IMR-90 (cell line): ENCODE results near the gene KLF16.

ENCODE experiments used
- CEBPB ChIP-seq: IDR thresholded peaks from 2 replicates; pipeline ENCODE4 v1.6.1; 2012; ENCODE audit warnings: low read depth, low read length, improper control_type of control experiment
- CHD1 ChIP-seq: IDR thresholded peaks from 2 replicates; pipeline ENCODE4 v1.6.1; 2012; ENCODE audit warnings: low read depth, low read length, improper control_type of control experiment
- CTCF ChIP-seq: conservative IDR thresholded peaks from 2 replicates; pipeline ENCODE4 v1.5.1; 2012; ENCODE audit warnings: mild to moderate bottlenecking, low read depth, low read length, improper control_type of control experiment
- NFE2L2 ChIP-seq: fragments of 150-350 bp; IDR thresholded peaks from 2 replicates; pipeline ENCODE4 v1.6.1; 2016; ENCODE audit warnings: low read depth, mild to moderate bottlenecking, low read length
- POLR2A ChIP-seq: IDR thresholded peaks from 2 replicates; pipeline ENCODE4 v1.6.1; 2012; ENCODE audit warnings: mild to moderate bottlenecking, low read depth, low read length
- RAD21 ChIP-seq: IDR thresholded peaks from 2 replicates; pipeline ENCODE4 v1.6.1; 2012; ENCODE audit warnings: low read length, improper control_type of control experiment
- RCOR1 ChIP-seq: IDR thresholded peaks from 2 replicates; pipeline ENCODE4 v1.6.1; 2012; ENCODE audit warnings: mild to moderate bottlenecking, low read length, improper control_type of control experiment; ENCODE audit not compliant: insufficient replicate concordance
- RFX5 ChIP-seq: IDR thresholded peaks from 2 replicates; pipeline ENCODE4 v1.8.0; 2012; ENCODE audit warnings: low read depth, mild to moderate bottlenecking, low read length, moderate library complexity
- SMC3 ChIP-seq: fragments of 150-350 bp; IDR thresholded peaks from 2 replicates; pipeline ENCODE4 v1.6.1; 2016; ENCODE audit warnings: low read depth, mild to moderate bottlenecking, antibody characterized with exemption, low read length, moderate library complexity

GRCh38 chr19:1837625-1838105 is 25.7 kb downstream of the KLF16 start:
- TF ChIP-seq POLR2A (no peak), RFX5 (no peak), CTCF (peak; percentile 78), CEBPB (no peak), RAD21 (peak; percentile 54), NFE2L2 (no peak), CHD1 (no peak), SMC3 (peak; percentile 46), RCOR1 (no peak)
